Esophagus squamous epithelium (tissue), 4 donors: ENCODE data around the gene SLC4A3.

Experiments used
- CTCF ChIP-seq, 6 experiments: fragments of 450-650 bp in 4 of 6; fragments of 200-600 bp in 2 of 6; sonication (generic) in 2 of 6; IDR thresholded peaks; one replicate each; pipeline ENCODE4 v1.5.1; 2016 to 2019; ENCODE audit warnings: antibody characterized with exemption in 6 of 6, mild to moderate bottlenecking in 4 of 6, moderate library complexity in 4 of 6
- POLR2A ChIP-seq, 4 donors: fragments of 450-650 bp; IDR thresholded peaks; one replicate each; pipeline ENCODE4 v1.6.1; 2017; ENCODE audit warnings: antibody characterized with exemption in 4 of 4, mild to moderate bottlenecking in 4 of 4, moderate library complexity in 3 of 4

- TF ChIP-seq CTCF (IDR thresholded peaks at IDR 0.05) (no peak), POLR2A (IDR thresholded peaks at IDR 0.05) (no peak)
Measured at GRCh38 chr2:219688560-219689445, 61.4 kb downstream of the SLC4A3 start.
